ACHN (cell line): ENCODE data around the gene ITIH3.

ENCODE experiments used
- DNase-seq: peaks from one replicate; pipeline ENCODE4 v3.0.0-alpha.2; 2015
- in situ Hi-C: cut with HindIII; loops from 2 replicates; pipeline ENCODE4 v1.10.0; 2017; ENCODE audit warnings: low sequenced_read_pairs, low pct_ligation_motif_present, low pct_unique_long_range_greater_than_20kb

ITIH3 gene

GRCh38 chr3:52816199-52816598 is 21.6 kb downstream of the ITIH3 start:
- DNase-seq, result no peak
- in situ Hi-C loops, result no loop called here

GRCh38 chr3:52816654-52817053 is 22.1 kb downstream of the ITIH3 start:
- DNase-seq, result no peak
- in situ Hi-C loops, result no loop called here

- DNase-seq, result no peak
- in situ Hi-C loops, result no loop called here
Observed at GRCh38 chr3:52817221-52817620, 22.6 kb downstream of the ITIH3 start.

- no peak for DNase-seq
- in situ Hi-C loops, result no loop called here
Observed at GRCh38 chr3:52817860-52818259, 23.3 kb downstream of the ITIH3 start.

GRCh38 chr3:52819936-52820335 is 25.3 kb downstream of the ITIH3 start:
- no peak for DNase-seq
- in situ Hi-C loops, result no loop called here

- no peak for DNase-seq
- in situ Hi-C loops, result no loop called here
Observed at GRCh38 chr3:52820736-52821135, 26.1 kb downstream of the ITIH3 start.

- DNase-seq, result no peak
- in situ Hi-C loops, result no loop called here
Observed at GRCh38 chr3:52822363-52822762, 27.8 kb downstream of the ITIH3 start.

- in situ Hi-C loops, result no loop called here
- no peak for DNase-seq
Observed at GRCh38 chr3:52824037-52824436, 29.4 kb downstream of the ITIH3 start.

GRCh38 chr3:52827441-52827840 is 32.8 kb downstream of the ITIH3 start:
- peak; percentile 72 for DNase-seq
- in situ Hi-C loops, result no loop called here

- in situ Hi-C loops, result no loop called here
- DNase-seq, result peak; percentile 89
Observed at GRCh38 chr3:52827866-52828376, 33.3 kb downstream of the ITIH3 start.

GRCh38 chr3:52829482-52829881 is 34.9 kb downstream of the ITIH3 start:
- DNase-seq, result no peak

GRCh38 chr3:52829906-52830463 is 35.4 kb downstream of the ITIH3 start:
- no peak for DNase-seq
- in situ Hi-C loops, result no loop called here

More at GRCh38 chr3:52829482-52829881, 34.9 kb downstream of the ITIH3 start:
- in situ Hi-C loops, result no loop called here

- no peak for DNase-seq
- in situ Hi-C loops, result no loop called here
Observed at GRCh38 chr3:52830535-52831258, 36.1 kb downstream of the ITIH3 start, which contains the start of gene ITIH4. ITIH4 (minus strand) TSS chr3:52830672; CDS start chr3:52830642, 30 bp downstream.

- peak; percentile 81 for DNase-seq
- in situ Hi-C loops, result no loop called here
Observed at GRCh38 chr3:52831500-52832301, 37.1 kb downstream of the ITIH3 start.

- no peak for DNase-seq
- in situ Hi-C loops, result no loop called here
Observed at GRCh38 chr3:52833202-52833601, 38.6 kb downstream of the ITIH3 start.

GRCh38 chr3:52834871-52835501 is 40.4 kb downstream of the ITIH3 start, which contains the start of gene MUSTN1:
MUSTN1 (minus strand) TSS chr3:52835019; CDS start chr3:52834948, 71 bp downstream.
- no peak for DNase-seq
- in situ Hi-C loops, result no loop called here

- in situ Hi-C loops, result no loop called here
- DNase-seq, result no peak
Observed at GRCh38 chr3:52835766-52836470, 41.3 kb downstream of the ITIH3 start.

GRCh38 chr3:52836471-52836845 is 41.9 kb downstream of the ITIH3 start:
- no peak for DNase-seq
- in situ Hi-C loops, result no loop called here
